IMR-90 (cell line): ENCODE results near the gene HARS1. TPM values are rescaled to one million over a fixed set of nuclear protein-coding genes. Genes with fewer than 3 reads are reported as not detected.

Source experiments
- ATAC-seq: fragments of 200-7000 bp; cut with Tn5 transposase; 2 replicates; pipeline ENCODE4 v1.9.1; 2020; ENCODE audit warnings: low read depth, mild to moderate bottlenecking, moderate library complexity
- BruUV-seq: library from RNA; stranded (reverse); fragments of 400-500 nt; replicated peaks from 2 replicates; lab custom pipeline; 2021; lab: Mats Ljungman, UMichigan
- CTCF ChIA-PET: fragments of 300-600 bp; formaldehyde crosslinking; extraction: SDS; loops from one replicate; lab custom pipeline; 2021; ENCODE audit warnings: antibody characterized with exemption; lab: Yijun Ruan, JAX
- POLR2A ChIA-PET: fragments of 300-600 bp; sonication (Branson Sonifier 250); formaldehyde crosslinking; loops from one replicate; lab custom pipeline; 2022; ENCODE audit warnings: antibody characterized with exemption; ENCODE audit not compliant: unreplicated experiment; lab: Charles Lee
- DNase-seq: peaks from one replicate; pipeline ENCODE4 v3.0.0; 2013
- H2AFZ ChIP-seq: replicated peaks from 2 replicates; pipeline ENCODE3; 2013; ENCODE audit warnings: low read length, mild to moderate bottlenecking; ENCODE audit not compliant: poor library complexity
- H2AK5ac ChIP-seq: 2 replicates; pipeline ENCODE4 v1.6.1; 2013; ENCODE audit warnings: low read depth, low read length, inconsistent platforms
- H2AK9ac ChIP-seq: replicated peaks from 2 replicates; pipeline ENCODE3; 2013; ENCODE audit warnings: mild to moderate bottlenecking, low read depth, low read length, moderate library complexity; ENCODE audit not compliant: poor library complexity
- H2BK120ac ChIP-seq: 2 replicates; pipeline ENCODE4 v1.6.1; 2013; ENCODE audit warnings: low read depth, low read length, inconsistent platforms
- H2BK15ac ChIP-seq: 3 replicates; pipeline ENCODE4 v1.6.1; 2013; ENCODE audit warnings: low read depth, low read length, inconsistent platforms
- H2BK20ac ChIP-seq: 2 replicates; pipeline ENCODE4 v1.6.1; 2013; ENCODE audit warnings: low read depth, mild to moderate bottlenecking, inconsistent platforms, low read length, moderate library complexity
- H2BK5ac ChIP-seq: 2 replicates; pipeline ENCODE4 v1.6.1; 2013; ENCODE audit warnings: mild to moderate bottlenecking, low read depth, low read length, inconsistent platforms; ENCODE audit not compliant: poor library complexity, severe bottlenecking
- H3K14ac ChIP-seq: replicated peaks from 2 replicates; pipeline ENCODE4 v1.6.1; 2013; ENCODE audit warnings: low read depth, low read length, inconsistent platforms
- H3K18ac ChIP-seq: 2 replicates; pipeline ENCODE4 v1.6.1; 2013; ENCODE audit warnings: low read depth, low read length, control low read depth
- H3K23ac ChIP-seq: 2 replicates; pipeline ENCODE4 v1.6.1; 2013; ENCODE audit warnings: low read depth, low read length, inconsistent platforms
- H3K27ac ChIP-seq: 2 replicates; pipeline ENCODE4 v1.5.1; 2013; ENCODE audit warnings: mild to moderate bottlenecking, control low read depth, low read length; ENCODE audit not compliant: insufficient read depth
- H3K27me3 ChIP-seq: 2 replicates; pipeline ENCODE4 v1.6.1; 2013; ENCODE audit warnings: low read length; ENCODE audit not compliant: control insufficient read depth, insufficient read depth
- H3K36me3 ChIP-seq: 2 replicates; pipeline ENCODE4 v1.6.1; 2013; ENCODE audit warnings: low read length, mixed read lengths; ENCODE audit not compliant: control insufficient read depth, insufficient read depth
- H3K4ac ChIP-seq: 2 replicates; pipeline ENCODE4 v1.6.1; 2013; ENCODE audit warnings: low read depth, low read length, inconsistent platforms
- H3K4me1 ChIP-seq: 2 replicates; pipeline ENCODE4 v1.6.1; 2013; ENCODE audit warnings: low read length, mixed read lengths; ENCODE audit not compliant: control insufficient read depth, insufficient read depth
- H3K4me2 ChIP-seq: 2 replicates; pipeline ENCODE4 v1.6.1; 2013; ENCODE audit warnings: low read depth, mild to moderate bottlenecking, control low read depth, low read length, moderate library complexity
- H3K4me3 ChIP-seq: 2 replicates; pipeline ENCODE4 v1.5.1; 2013; ENCODE audit warnings: low read depth, mild to moderate bottlenecking, control low read depth, low read length, moderate library complexity; ENCODE audit not compliant: insufficient read depth
- H3K56ac ChIP-seq: 2 replicates; pipeline ENCODE4 v1.6.1; 2013; ENCODE audit warnings: low read length, inconsistent platforms; ENCODE audit not compliant: insufficient read depth; ENCODE audit errors: extremely low read depth
- H3K79me1 ChIP-seq, 2 experiments: 2 replicates each; pipeline ENCODE4 v1.6.1; 2013; ENCODE audit warnings: low read length in 2 of 2, inconsistent platforms in 1 of 2, low read depth in 1 of 2
- H3K9ac ChIP-seq: 2 replicates; pipeline ENCODE4 v1.6.1; 2013; ENCODE audit warnings: low read depth, low read length, control low read depth
- H3K9me1 ChIP-seq: 2 replicates; pipeline ENCODE4 v1.6.1; 2013; ENCODE audit warnings: low read length, inconsistent platforms; ENCODE audit not compliant: insufficient read depth
- H3K9me3 ChIP-seq: 2 replicates; pipeline ENCODE4 v1.6.1; 2013; ENCODE audit warnings: low read length; ENCODE audit not compliant: control insufficient read depth, insufficient read depth
- H4K20me1 ChIP-seq: 2 replicates; pipeline ENCODE4 v1.6.1; 2013; ENCODE audit warnings: low read length, inconsistent platforms; ENCODE audit not compliant: insufficient read depth
- H4K5ac ChIP-seq: 2 replicates; pipeline ENCODE4 v1.6.1; 2013; ENCODE audit warnings: mild to moderate bottlenecking, low read depth, low read length, control low read depth
- H4K8ac ChIP-seq, 2 experiments: 2 replicates each; pipeline ENCODE4 v1.6.1; 2013; ENCODE audit warnings: low read depth in 2 of 2, low read length in 2 of 2, control low read depth in 1 of 2, inconsistent platforms in 1 of 2
- H4K91ac ChIP-seq: 2 replicates; pipeline ENCODE4 v1.6.1; 2013; ENCODE audit warnings: low read depth, low read length, inconsistent platforms; ENCODE audit not compliant: insufficient read depth
- BHLHE40 ChIP-seq: fragments of 150-350 bp; IDR thresholded peaks from 2 replicates; pipeline ENCODE4 v1.6.1; 2016; ENCODE audit warnings: mild to moderate bottlenecking, low read depth, low read length
- CEBPB ChIP-seq: IDR thresholded peaks from 2 replicates; pipeline ENCODE4 v1.6.1; 2012; ENCODE audit warnings: low read depth, low read length, improper control_type of control experiment
- CHD1 ChIP-seq: IDR thresholded peaks from 2 replicates; pipeline ENCODE4 v1.6.1; 2012; ENCODE audit warnings: low read depth, low read length, improper control_type of control experiment
- CTCF ChIP-seq: conservative IDR thresholded peaks from 2 replicates; pipeline ENCODE4 v1.5.1; 2012; ENCODE audit warnings: mild to moderate bottlenecking, low read depth, low read length, improper control_type of control experiment
- MAFK ChIP-seq: IDR thresholded peaks from 2 replicates; pipeline ENCODE4 v1.6.1; 2012; ENCODE audit warnings: low read depth, low read length, improper control_type of control experiment
- MXI1 ChIP-seq: IDR thresholded peaks from 2 replicates; pipeline ENCODE4 v1.6.1; 2012; ENCODE audit warnings: low read depth, mild to moderate bottlenecking, low read length, moderate library complexity, borderline replicate concordance
- POLR2A ChIP-seq: IDR thresholded peaks from 2 replicates; pipeline ENCODE4 v1.6.1; 2012; ENCODE audit warnings: mild to moderate bottlenecking, low read depth, low read length
- RCOR1 ChIP-seq: IDR thresholded peaks from 2 replicates; pipeline ENCODE4 v1.6.1; 2012; ENCODE audit warnings: mild to moderate bottlenecking, low read length, improper control_type of control experiment; ENCODE audit not compliant: insufficient replicate concordance
- SMC3 ChIP-seq: fragments of 150-350 bp; IDR thresholded peaks from 2 replicates; pipeline ENCODE4 v1.6.1; 2016; ENCODE audit warnings: low read depth, mild to moderate bottlenecking, antibody characterized with exemption, low read length, moderate library complexity
- USF2 ChIP-seq: fragments of 150-350 bp; IDR thresholded peaks from 2 replicates; pipeline ENCODE4 v1.6.1; 2017; ENCODE audit warnings: mild to moderate bottlenecking, antibody characterized with exemption, low read length, low read depth
- WGBS, 2 experiments: methylation state at CpG; one replicate each; pipeline versions ENCODE4 v1.1.5 to v1.1.7; 2013; ENCODE audit warnings: missing lambda C conversion rate in 2 of 2; ENCODE audit not compliant: insufficient read length in 1 of 2; ENCODE audit errors: extremely low coverage in 2 of 2; 5-methylcytosine and 5-hydroxymethylcytosine counted together
- dilution Hi-C: fragments of 300-500 bp; cut with HindIII; formaldehyde crosslinking; loops from one replicate; pipeline ENCODE4 v1.14.3; 2018; ENCODE audit warnings: low sequenced_read_pairs; ENCODE audit not compliant: unreplicated experiment
- in situ Hi-C: fragments of 300-500 bp; cut with MboI; formaldehyde crosslinking; loops from 3 replicates; pipeline ENCODE4 v1.14.3; 2019; ENCODE audit warnings: low sequenced_read_pairs, inconsistent platforms, mixed read lengths
- intact Hi-C: fragments of 100-400 bp; cut with micrococcal nuclease; formaldehyde crosslinking; loops from 2 replicates; pipeline ENCODE4 v1.10.0; 2022
- polyA plus RNA-seq, 3 experiments: library from polyadenylated mRNA; depleted of rRNA; stranded (reverse); fragments of >200 nt; gene quantifications; 2 replicates each; pipeline ENCODE4 v1.2.3, GENCODE V29; 2012; ENCODE audit warnings: low replicate concordance in 1 of 3
- total RNA-seq: library from RNA; depleted of rRNA; stranded (reverse); fragments of >200 nt; gene quantifications from 2 replicates; pipeline ENCODE4 v1.2.3, GENCODE V29; 2012

The HARS1 gene
- total and polyA plus RNA-seq, 2 of the 4 experiments (the other 2 are of a cell fraction), result 97.6 to 141 TPM

GRCh38 chr5:140658870-140659269 lies 32.3 kb downstream of the HARS1 start:
- no peak overlapping the region for H3K56ac ChIP-seq
- H3K79me1 ChIP-seq, result peaks cover 0 to 7% of the 10 kb centered on the region in 2 experiments; a peak in 1 of 4 replicates
- CTCF ChIA-PET, result no interaction called here
- H3K9ac ChIP-seq, result no peak overlapping the region
- no peaks in the 10 kb centered on the region for H4K20me1 ChIP-seq
- POLR2A ChIA-PET, result no interaction called here
- no peak overlapping the region for H4K5ac ChIP-seq
- H3K23ac ChIP-seq, result no peak overlapping the region
- dilution Hi-C loops (no loop called here), in situ Hi-C loops (no loop called here), intact Hi-C loops (no loop called here)
- H2BK120ac ChIP-seq, result no peak overlapping the region
- no peak overlapping the region for H3K4ac ChIP-seq
- DNase-seq (no peak), ATAC-seq (no peak)
- peaks cover 69% of the 10 kb centered on the region for H3K36me3 ChIP-seq
- H2AK5ac ChIP-seq, result no peak overlapping the region
- no peak overlapping the region for H2BK20ac ChIP-seq
- no peaks in the 10 kb centered on the region for H3K27me3 ChIP-seq
- H3K4me3 ChIP-seq, result no peak overlapping the region
- H4K8ac ChIP-seq, result no peak overlapping the region
- no peaks in the 10 kb centered on the region for H3K9me1 ChIP-seq
- no peak overlapping the region for H4K91ac ChIP-seq
- TF ChIP-seq CEBPB (no peak), RCOR1 (no peak), POLR2A (no peak), USF2 (no peak), BHLHE40 (no peak), CHD1 (no peak), MAFK (no peak), SMC3 (no peak), CTCF (no peak), MXI1 (no peak)
- no TSS peak for BruUV-seq
- H3K14ac ChIP-seq, result no peak overlapping the region
- H3K4me2 ChIP-seq, result no peak overlapping the region
- H2BK15ac ChIP-seq, result no peak overlapping the region
- H2BK5ac ChIP-seq, result no peak overlapping the region
- no peak overlapping the region for H3K27ac ChIP-seq
- 98% methylated on average over 14 of the region's 17 CpGs; no CpG with 5 or more reads in 1 of the 2 experiments for WGBS, 2 experiments
- H3K4me1 ChIP-seq, result no peaks in the 10 kb centered on the region
- no peak overlapping the region for H3K18ac ChIP-seq
- H2AFZ ChIP-seq, result no peak overlapping the region
- H3K9me3 ChIP-seq, result no peaks in the 10 kb centered on the region
- no peak overlapping the region for H2AK9ac ChIP-seq
